ENCODE measurements around the gene NPIPA2. TPM values are rescaled to one million over a fixed set of nuclear protein-coding genes. Genes with fewer than 3 reads are reported as not detected.

The NPIPA2 gene
- total and polyA plus RNA-seq, 2 experiments from 2014 or later = 0.32 to 1.7 TPM

Other genes starting within 250 kb of the NPIPA2 start
- gene PARN, start 112.3 kb upstream of the NPIPA2 start, total RNA-seq (2014; rRNA removed; shearing (Covaris generic)) = 35.0 and 53.1 TPM in 2 replicates
- gene PARN, start 112.3 kb upstream of the NPIPA2 start, polyA plus RNA-seq (2016; fragmentation: Nextera tagmentation; extraction: Ambion mirVana) = 31.7 and 35.4 TPM in 2 replicates
- 60.1 and 122 TPM in 2 replicates for gene BFAR, start 109.6 kb upstream of the NPIPA2 start, total RNA-seq (2014; rRNA removed; shearing (Covaris generic))
- 43.3 and 51.0 TPM in 2 replicates for gene BFAR, start 109.6 kb upstream of the NPIPA2 start, polyA plus RNA-seq (2016; fragmentation: Nextera tagmentation; extraction: Ambion mirVana)
- not detected in 2 replicates for gene PLA2G10, start 48.2 kb upstream of the NPIPA2 start, total RNA-seq (2014; rRNA removed; shearing (Covaris generic))
- gene PLA2G10, start 48.2 kb upstream of the NPIPA2 start, polyA plus RNA-seq (2016; fragmentation: Nextera tagmentation; extraction: Ambion mirVana) = not detected in 2 replicates
- gene NPIPA3, start 39.1 kb upstream of the NPIPA2 start, total RNA-seq (2014; rRNA removed; shearing (Covaris generic)) = 0.32 and 0.51 TPM in 2 replicates
- gene NPIPA3, start 39.1 kb upstream of the NPIPA2 start, polyA plus RNA-seq (2016; fragmentation: Nextera tagmentation; extraction: Ambion mirVana) = 4.5 and 5.4 TPM in 2 replicates
- gene NOMO1, start 91.2 kb downstream of the NPIPA2 start, total RNA-seq (2014; rRNA removed; shearing (Covaris generic)) = 105 and 111 TPM in 2 replicates
- gene NOMO1, start 91.2 kb downstream of the NPIPA2 start, polyA plus RNA-seq (2016; fragmentation: Nextera tagmentation; extraction: Ambion mirVana) = 104 and 111 TPM in 2 replicates
- 73.2 and 78.5 TPM in 2 replicates for gene NPIPA1, start 194.9 kb downstream of the NPIPA2 start, total RNA-seq (2014; rRNA removed; shearing (Covaris generic))
- 29.8 and 41.1 TPM in 2 replicates for gene NPIPA1, start 194.9 kb downstream of the NPIPA2 start, polyA plus RNA-seq (2016; fragmentation: Nextera tagmentation; extraction: Ambion mirVana)
- gene PDXDC1, start 232.5 kb downstream of the NPIPA2 start, total RNA-seq (2014; rRNA removed; shearing (Covaris generic)) = 63.9 and 73.1 TPM in 2 replicates
- 57.8 and 61.1 TPM in 2 replicates for gene PDXDC1, start 232.5 kb downstream of the NPIPA2 start, polyA plus RNA-seq (2016; fragmentation: Nextera tagmentation; extraction: Ambion mirVana)

Measured in GM23248 (cell line).